HT1080 (cell line): Measurements from ENCODE around the gene SERBP1. TPM values are rescaled to one million over a fixed set of nuclear protein-coding genes. Genes with fewer than 3 reads are reported as not detected.
"Not testable (repeated sequence)": the region's sequence is repeated elsewhere in the genome, so short reads cannot be mapped to it uniquely, and the experiment has no call there.

Experiments
- DNase-seq: peaks from one replicate; pipeline ENCODE4 v3.0.0-alpha.2; 2015; ENCODE audit warnings: low read depth
- total RNA-seq: library from RNA; depleted of rRNA; stranded (reverse); fragments of >200 nt; shearing (Covaris generic); gene quantifications from 2 replicates; pipeline ENCODE4 v1.2.3, GENCODE V29; 2014

Gene SERBP1
- total RNA-seq, 1 experiment from 2014 or later: 506 TPM

DNA sequence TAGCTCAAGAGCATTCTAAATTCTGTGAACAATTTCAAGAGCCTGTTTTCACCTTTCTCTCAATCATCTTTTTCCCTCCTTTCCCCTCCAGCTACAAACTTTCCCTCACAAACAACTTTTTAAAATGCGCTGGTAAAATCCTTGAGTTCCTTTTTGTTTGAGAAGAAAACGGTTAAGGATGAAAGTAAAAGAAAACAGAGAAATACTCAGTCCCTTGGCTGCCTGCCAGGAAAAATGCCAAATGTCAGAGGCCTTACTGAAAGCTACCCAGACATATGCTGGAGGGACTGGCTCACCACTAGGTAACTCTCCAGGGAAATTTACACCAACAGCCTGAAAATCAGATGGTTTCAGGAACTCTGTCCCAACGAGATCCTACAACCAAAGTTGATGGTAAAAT, 11.0 kb upstream of the SERBP1 start:
- DNase-seq: no peak

- no peak for DNase-seq
These were observed 10.1 kb upstream of the SERBP1 start for GRCh38 chr1:67440339-67440738.

GRCh38 chr1:67439277-67440029, 9.3 kb upstream of the SERBP1 start:
- no peak for DNase-seq

GRCh38 chr1:67437961-67438360, 7.8 kb upstream of the SERBP1 start:
- no peak for DNase-seq

DNA sequence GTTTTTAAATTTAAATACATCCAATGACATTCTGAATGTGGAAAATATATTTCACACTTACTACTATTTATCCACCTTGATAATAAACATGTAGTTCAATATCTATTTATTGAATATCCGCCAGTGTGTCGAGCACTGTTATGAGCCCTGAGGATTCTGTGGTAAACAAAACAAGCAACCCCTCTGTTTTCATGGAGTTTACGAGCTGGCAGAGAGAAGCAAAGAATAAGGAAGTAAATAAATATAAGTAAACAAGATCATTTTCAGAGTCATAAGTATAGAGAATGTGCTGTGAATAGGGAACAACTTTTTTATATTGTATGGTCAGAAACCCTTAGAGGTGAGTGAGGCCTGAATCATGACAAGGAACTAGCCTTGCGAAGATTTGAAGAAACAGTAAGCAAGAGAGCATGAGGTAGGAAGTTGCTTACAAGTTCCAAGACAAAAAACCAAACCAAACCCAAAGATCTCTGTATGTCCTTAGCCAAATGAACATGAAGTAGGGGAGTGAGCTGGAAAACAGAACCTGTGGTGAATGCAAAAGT, 6.4 kb upstream of the SERBP1 start:
- DNase-seq: no peak

GRCh38 chr1:67434491-67434890, 4.3 kb upstream of the SERBP1 start:
- DNase-seq: no peak

DNA sequence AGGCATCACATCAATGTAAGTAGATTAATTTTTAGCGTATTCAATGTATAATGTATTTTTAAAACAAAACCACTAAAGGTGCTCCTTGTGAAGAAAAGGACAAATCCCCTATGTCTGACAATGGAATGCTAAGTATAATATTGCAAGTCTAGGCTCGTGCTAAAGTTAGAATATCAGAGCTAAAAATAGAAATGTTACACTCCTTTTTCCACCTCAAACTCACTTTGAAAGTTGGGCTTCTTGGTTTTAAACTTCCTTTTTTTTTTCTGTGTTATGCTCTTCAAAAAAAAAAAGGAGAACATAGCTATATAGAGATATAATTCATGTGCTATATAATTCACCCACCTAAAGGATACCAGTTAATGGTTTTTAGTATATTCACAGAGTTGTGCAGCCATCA, 3.6 kb upstream of the SERBP1 start:
- DNase-seq: no peak

DNA sequence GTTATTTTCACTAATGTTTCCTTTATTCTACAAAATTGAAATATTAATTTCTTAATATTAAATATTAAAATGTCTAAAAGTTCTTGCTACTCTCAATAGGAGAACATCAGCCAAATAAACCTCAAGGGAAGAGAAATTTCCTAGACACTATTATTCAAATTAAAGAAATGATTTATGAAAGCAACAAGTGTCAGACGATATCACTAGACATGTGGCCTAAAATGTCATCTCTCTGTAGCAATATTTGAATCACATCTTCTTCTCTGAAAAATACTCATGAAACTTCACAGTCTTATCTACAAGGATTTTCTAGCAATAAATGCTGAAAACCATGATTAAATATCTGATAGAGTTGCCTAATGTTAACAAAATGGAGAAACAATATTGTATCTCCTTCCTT, 2.5 kb upstream of the SERBP1 start:
- DNase-seq: no peak

DNA sequence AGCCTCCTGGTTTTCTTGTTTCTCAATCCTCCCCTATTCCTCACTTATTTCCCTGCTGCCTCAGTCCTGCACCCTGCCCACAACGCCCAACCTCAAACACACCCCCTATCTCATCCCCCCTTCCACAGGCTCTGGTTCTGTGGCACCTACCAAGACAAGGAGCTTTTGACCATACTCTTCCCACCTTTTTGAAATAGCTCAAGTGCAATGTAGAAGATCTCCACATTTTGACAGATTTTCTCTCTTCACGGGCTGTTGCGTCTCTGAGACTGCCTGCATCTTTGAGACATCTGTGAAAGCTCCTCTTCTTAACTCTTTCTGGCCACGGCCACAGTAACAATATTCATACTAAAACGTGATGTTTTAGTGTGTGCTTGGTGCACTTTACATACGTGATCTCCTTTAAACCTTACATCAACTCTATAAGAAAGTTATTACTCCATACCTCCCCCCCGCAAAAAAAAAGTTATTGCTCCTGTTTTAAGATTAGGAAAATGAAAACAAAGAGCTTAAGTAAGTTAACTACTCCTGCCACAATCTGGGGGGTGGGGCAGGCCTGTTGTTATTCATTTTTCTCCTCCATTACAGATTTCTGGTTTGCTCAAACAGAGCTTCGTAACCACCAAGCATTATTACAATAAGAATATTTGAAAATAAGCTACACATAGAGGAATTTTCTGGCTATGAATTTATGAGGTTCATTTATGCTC, 1.8 kb upstream of the SERBP1 start:
- no peak for DNase-seq

DNA sequence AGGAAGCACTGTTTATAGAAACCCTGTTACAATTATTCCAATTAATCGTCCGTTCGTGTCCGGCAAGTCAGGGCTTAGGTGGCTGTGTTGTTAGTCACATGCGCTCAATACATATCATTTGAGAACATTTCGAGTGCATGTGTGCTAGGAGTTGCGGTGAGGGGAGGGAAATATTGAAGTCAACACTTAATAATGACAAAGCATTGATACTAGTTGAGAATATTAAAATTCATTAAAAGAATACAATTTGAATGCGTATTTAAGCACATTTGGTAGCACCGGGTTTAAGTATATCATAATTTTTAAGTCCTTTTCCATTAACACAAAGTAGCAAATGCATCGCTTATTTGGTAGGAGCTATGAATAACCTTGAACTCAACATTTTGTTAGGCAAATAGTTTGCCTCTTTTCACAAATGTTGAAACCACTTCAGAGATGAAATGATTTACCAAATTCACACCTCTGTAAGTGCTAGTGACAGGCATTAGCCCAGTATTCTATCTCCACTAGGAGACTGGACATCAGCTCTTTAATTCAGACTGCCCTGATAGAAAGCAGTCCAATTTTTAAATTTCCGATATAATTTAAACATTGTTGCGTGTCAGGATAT, 1.1 kb upstream of the SERBP1 start:
- DNase-seq: no peak

- DNase-seq: peak; percentile 30
These were observed 459 bp downstream of the SERBP1 start for GRCh38 chr1:67429528-67430357.

DNA sequence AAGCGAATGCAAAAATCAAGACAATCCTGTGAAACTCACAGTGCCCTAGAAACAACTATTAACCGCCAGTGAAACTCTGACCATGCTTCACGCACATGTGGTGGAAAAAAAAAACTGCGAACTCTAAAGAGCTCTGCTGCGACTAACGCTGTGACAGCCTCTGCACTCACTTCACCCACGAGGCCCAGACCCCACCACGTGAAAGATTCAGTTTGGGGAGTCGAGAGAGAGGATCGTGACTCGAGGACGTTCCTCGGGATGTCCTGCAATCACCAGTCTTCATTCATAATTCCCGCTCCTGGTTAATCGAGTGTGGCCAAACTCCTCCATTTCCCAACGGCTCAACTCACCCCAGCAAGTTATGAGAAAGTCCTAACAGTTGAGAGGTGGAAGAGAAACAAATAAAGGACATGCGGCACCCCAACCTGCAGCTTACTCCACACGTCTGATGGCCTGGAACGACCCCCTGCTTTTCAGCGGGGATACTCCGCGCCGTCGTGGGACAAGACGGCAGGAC, 1.1 kb downstream of the SERBP1 start:
- DNase-seq: peak; percentile 35

GRCh38 chr1:67427947-67428346, 2.3 kb downstream of the SERBP1 start:
- DNase-seq: no peak

DNA sequence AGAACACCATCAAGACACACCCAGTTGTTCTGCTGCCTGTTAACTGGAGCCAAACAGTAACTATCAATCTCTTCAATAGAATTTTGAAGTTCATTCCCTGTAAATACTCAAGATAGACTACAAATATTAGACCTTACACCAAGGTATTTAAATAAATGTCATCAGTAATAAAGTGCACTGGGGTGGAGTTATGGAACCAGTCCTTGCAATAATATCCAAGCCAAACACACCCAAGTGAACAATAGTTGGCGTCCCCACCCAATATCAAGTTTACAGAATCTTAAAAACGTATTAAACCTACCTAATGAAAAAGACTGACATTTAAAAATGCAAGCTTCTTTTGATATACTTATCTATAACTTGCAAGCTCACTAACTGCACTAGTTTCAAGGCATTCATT, 2.7 kb downstream of the SERBP1 start:
- no peak for DNase-seq

DNA sequence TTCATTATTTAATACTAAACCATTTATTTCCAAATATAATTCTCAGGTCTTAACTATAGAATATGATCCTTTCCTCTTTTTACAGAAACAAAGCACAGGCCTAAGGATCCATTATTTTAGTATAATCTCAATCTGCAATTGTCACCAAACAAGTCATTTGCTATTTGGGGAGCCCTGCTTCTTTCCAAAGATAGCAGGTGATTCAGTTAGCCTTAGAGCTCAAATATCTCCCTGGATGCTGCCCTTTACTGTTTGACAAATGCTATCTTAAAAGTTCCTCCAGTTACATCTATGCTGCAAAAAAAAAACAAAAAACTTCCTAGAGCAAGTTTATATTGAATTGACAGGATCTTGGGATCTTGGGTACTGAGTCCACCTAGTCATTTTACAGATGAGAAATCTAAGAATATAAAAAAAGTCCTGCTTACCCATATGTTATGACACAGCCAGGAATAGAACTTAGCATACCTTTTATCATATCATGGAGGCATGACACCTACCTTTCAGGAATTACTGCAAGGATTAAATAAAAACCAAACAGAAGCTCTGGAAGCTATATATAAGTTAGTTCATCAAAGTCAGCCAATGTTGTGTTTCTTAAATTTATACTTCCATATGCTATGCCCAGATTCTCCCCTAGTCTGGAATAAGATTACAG, 9.2 kb downstream of the SERBP1 start:
- no peak for DNase-seq

- no peak for DNase-seq
These were observed 11.2 kb downstream of the SERBP1 start for GRCh38 chr1:67418839-67419586.

DNA sequence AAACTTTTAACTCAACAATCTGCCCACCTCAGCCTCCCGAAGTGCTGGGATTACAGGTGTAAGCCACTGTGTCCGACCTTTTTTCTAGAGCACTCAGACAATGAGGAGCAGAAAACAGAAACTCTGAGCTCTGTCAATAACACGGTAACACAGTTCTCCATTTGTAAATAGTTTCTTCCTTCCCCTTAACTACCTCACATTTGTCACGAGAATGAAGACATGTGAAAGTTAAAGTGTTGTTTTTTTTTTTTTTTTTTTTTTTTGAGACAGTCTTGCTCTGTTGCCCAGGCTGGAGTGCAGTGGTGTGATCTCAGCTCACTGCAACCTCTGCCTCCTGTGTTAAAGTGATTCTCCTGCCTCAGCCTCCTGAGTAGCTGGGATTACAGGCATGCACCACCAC, 12.5 kb downstream of the SERBP1 start:
- not testable (repeated sequence) for DNase-seq

DNA sequence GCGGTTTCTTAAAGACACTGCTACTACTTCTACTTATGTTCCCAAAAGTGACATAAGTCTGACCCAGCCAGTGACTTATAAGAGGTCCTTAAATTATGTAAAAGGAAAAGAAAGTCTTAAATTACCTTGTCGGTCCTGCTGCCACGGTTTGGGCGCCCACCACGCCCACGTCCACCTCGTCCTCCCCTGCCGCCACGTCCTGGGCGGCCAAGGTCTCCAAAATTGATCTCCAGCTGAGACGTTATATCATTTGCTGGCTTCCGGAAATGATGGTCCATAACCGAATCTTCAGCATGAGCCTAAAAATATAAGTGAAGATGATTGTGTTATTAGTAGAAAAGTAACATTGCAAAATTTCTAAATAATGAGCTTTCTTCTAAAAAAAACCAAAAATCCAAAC, 15.2 kb downstream of the SERBP1 start:
- no peak for DNase-seq

DNA sequence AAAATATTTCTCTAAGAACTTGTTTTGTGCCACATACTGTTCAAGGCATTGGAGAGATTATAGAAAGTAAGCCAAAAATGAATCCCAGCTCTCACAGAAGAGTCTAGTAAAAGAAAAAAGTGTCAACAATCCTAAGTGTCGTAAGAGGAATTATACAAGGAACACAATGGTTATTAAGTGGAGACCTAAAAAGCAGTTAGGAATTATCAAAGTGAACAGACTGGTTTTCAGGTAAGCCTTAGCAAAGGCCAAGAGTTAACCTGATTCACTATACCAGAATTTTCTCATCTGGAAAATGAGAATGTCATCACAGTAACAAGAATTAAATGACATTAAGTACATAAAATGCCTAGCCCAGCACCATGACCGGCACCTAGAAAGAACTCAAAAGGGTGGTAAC, 15.6 kb downstream of the SERBP1 start:
- DNase-seq: no peak

DNA sequence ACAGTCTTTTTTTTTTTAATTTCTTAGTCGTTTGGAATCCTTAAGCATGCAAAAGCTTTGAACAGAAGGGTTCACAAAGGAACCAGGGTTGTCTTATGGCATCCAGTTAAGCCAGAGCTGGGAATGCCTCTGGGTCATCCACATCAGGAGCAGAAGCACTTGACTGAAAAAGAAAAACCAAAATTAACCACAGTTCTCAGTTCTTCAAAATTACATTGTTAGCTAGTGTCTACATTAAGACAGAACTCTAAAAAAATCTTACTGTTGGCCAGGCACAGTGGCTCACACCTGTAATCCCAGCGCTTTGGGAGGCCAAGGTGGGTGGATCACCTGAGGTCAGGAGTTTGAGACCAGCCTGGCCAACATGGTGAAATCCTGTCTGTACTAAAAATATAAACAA, 17.1 kb downstream of the SERBP1 start:
- not testable (repeated sequence) for DNase-seq
